Stomach (tissue), 4 donors: Measurements from ENCODE around the gene RAPGEF1.

ENCODE experiments used
- EP300 ChIP-seq: sonication (generic); formaldehyde crosslinking; IDR thresholded peaks from one replicate; pipeline ENCODE4 v1.6.1; 2017; ENCODE audit warnings: antibody characterized with exemption
- POLR2A ChIP-seq, 4 donors: fragments of 450-650 bp; IDR thresholded peaks; one replicate each; pipeline ENCODE4 v1.6.1; 2016; ENCODE audit warnings: antibody characterized with exemption in 4 of 4, control low read depth in 2 of 4, mild to moderate bottlenecking in 1 of 4, moderate library complexity in 1 of 4
- POLR2AphosphoS5 ChIP-seq, 3 donors: sonication (generic); formaldehyde crosslinking; IDR thresholded peaks; one replicate each; pipeline ENCODE4 v1.6.1; 2016; ENCODE audit warnings: antibody characterized with exemption in 3 of 3
- TF ChIP-seq, protein P1 (sequence below), 7 experiments: fragments of 450-650 bp in 4 of 7; fragments of 200-600 bp in 3 of 7; sonication (generic) in 3 of 7; IDR thresholded peaks; one replicate each; pipeline ENCODE4 v1.5.1; 2016 to 2019; ENCODE audit warnings: antibody characterized with exemption in 7 of 7, control low read depth in 2 of 7, mild to moderate bottlenecking in 1 of 7

GRCh38 chr9:131717719-131718460 is 22.0 kb downstream of the RAPGEF1 start:
- TF ChIP-seq, protein P1, sequence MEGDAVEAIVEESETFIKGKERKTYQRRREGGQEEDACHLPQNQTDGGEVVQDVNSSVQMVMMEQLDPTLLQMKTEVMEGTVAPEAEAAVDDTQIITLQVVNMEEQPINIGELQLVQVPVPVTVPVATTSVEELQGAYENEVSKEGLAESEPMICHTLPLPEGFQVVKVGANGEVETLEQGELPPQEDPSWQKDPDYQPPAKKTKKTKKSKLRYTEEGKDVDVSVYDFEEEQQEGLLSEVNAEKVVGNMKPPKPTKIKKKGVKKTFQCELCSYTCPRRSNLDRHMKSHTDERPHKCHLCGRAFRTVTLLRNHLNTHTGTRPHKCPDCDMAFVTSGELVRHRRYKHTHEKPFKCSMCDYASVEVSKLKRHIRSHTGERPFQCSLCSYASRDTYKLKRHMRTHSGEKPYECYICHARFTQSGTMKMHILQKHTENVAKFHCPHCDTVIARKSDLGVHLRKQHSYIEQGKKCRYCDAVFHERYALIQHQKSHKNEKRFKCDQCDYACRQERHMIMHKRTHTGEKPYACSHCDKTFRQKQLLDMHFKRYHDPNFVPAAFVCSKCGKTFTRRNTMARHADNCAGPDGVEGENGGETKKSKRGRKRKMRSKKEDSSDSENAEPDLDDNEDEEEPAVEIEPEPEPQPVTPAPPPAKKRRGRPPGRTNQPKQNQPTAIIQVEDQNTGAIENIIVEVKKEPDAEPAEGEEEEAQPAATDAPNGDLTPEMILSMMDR (IDR thresholded peaks at IDR 0.05), result no peak
- TF ChIP-seq EP300, result no peak
- TF ChIP-seq POLR2A (IDR thresholded peaks at IDR 0.05), result no peak
- no peak for TF ChIP-seq POLR2AphosphoS5 (IDR thresholded peaks at IDR 0.05)
